T-helper 22 cell (primary cell): ENCODE measurements around the gene TNXB.
"Not testable (repeated sequence)": the region's sequence is repeated elsewhere in the genome, so short reads cannot be mapped to it uniquely, and the experiment has no call there.

Source experiments
- DNase-seq: peaks from one replicate; pipeline ENCODE4 v3.0.0-alpha.2; 2020; ENCODE audit warnings: low read depth

The TNXB gene

DNA sequence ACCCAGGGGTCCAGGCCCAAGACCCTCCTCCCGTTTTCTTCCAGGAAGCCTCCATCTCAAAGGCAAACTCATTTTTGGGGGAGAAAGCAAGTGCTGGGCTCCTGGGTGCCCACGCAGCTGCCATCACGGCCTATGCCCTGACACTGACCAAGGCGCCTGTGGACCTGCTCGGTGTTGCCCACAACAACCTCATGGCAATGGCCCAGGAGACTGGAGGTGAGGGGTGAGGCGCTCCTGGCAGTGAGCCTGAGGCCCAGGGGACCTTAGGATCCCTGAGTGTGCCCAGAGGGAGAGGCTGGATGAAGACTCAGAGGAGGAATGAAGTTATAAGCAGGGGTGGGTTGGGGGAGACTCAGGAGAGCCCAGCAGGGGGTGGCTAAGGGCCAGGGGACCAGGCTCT, 112.8 kb downstream of the TNXB start:
- not testable (repeated sequence) for DNase-seq

DNA sequence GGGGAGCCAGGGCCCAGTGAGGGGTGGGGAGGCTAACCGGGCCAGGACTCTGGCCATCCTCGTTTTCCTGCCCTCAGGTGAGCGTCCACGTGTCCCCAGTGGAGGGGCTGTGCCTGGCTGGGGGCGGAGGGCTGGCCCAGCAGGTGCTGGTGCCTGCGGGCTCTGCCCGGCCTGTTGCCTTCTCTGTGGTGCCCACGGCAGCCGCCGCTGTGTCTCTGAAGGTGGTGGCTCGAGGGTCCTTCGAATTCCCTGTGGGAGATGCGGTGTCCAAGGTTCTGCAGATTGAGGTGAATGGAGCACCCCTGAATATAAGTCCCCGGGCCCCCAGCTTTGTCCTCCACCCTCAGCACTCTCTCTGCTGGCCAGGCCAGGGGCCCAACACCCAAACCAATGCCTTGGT, 114.7 kb downstream of the TNXB start:
- DNase-seq: not testable (repeated sequence)
